Measurements from ENCODE around the gene EDEM1. TPM values are rescaled to one million over a fixed set of nuclear protein-coding genes. Genes with fewer than 3 reads are reported as not detected.
"Not testable (repeated sequence)": the region's sequence is repeated elsewhere in the genome, so short reads cannot be mapped to it uniquely, and the experiment has no call there.

EDEM1 gene
- total RNA-seq, 1 experiment from 2014 or later = 22.4 TPM

DNA sequence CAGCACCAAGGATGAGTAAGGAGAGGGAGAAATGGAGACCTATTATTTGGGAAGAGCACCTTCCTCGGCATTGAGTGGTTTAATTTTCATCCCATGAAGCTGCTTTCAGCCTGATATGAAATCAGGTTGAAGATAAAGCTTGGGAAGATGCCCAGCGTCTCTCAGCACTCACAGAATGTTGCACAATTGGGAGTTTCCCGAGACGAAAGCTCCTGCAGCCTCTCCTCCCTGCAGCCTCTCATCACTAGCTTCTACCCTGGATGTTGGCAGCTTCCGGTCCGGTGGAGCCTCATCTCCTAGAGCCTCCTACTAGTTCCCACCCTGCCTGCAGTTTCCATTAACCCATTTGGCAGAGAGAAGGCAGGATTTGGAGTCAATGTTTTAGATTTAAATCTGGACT is 40.3 kb downstream of the EDEM1 start:
- DNase-seq (ENCODE audit: extremely low read depth, low read depth) = no peak

DNA sequence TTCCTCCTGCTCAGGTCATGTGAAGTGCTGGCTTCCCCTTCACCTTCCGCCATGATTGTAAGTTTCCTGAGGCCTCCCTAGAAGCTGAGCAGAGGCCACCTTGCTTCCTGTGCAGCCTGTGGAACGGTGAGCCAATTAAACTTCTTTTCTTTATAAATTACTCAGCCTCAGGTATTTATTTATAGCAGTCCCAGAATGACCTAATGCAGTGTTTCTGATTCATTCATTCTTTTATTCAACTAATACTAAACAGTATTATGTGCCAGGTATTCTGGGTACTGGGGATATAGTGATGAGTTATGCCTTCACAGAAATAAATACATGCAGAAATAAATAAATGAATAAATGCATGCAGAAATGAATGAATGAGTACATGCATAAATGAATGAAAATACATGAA is 41.9 kb downstream of the EDEM1 start:
- no peak for DNase-seq (ENCODE audit: extremely low read depth, low read depth)

DNA sequence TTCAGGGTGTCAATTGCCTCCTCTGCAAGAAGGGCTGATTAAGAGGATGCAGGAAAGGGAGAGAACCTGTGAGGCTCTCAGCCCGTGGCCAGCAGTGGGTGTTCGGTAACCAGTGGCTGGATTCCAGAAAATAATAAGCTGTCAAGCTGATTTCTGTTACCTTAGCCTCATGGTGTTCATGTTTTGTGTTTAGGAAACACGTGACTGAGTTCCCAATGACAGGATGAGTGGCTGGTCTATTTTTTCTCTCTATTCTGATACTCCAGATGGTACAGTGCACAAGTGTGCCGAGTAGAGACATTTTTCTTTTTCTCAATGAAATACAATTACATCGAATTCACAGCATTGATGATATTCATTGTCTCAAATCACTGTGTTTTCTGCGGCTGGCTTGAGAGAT is 43.6 kb downstream of the EDEM1 start:
- no peak for DNase-seq (ENCODE audit: extremely low read depth, low read depth)

DNA sequence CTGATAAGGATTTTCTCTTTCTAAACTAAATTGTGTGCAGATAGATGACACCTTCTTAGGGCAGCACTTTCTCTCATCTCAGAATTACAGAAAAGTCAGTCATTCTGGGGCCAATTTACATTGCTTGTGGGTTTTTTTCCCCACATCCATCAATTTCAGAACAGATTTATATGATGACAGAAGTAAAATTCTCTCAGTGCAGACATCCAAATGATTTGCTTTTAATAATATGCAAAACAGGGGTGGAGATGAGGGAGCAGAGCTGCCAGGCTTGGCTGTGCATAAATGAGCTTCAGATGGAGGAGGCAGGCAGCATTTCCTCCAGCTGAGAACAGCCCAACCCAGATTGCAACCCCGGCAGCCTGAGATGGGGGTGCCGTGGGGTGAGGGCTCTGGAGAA is 44.0 kb downstream of the EDEM1 start:
- DNase-seq (ENCODE audit: extremely low read depth, low read depth) = no peak

DNA sequence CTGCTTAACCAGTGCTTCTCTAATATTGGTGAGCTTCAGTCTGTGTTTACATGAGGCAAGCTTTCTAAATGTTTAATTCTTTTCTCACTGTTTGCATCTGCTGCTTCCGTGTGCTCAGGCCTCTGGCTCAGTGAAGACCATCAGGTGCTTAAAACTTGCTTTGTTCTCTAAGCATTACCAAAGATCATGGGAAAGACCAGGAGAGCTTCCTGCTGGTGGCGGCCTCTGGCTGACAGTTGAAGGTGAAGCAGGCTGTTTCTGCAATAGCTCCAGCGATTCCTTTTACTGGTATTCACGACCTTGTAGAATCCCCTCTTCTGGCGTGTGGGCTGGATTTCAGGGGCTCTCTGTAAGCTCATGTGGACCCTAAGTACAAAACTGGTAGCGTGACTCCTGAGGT is 45.1 kb downstream of the EDEM1 start:
- no peak for DNase-seq (ENCODE audit: extremely low read depth, low read depth)

DNA sequence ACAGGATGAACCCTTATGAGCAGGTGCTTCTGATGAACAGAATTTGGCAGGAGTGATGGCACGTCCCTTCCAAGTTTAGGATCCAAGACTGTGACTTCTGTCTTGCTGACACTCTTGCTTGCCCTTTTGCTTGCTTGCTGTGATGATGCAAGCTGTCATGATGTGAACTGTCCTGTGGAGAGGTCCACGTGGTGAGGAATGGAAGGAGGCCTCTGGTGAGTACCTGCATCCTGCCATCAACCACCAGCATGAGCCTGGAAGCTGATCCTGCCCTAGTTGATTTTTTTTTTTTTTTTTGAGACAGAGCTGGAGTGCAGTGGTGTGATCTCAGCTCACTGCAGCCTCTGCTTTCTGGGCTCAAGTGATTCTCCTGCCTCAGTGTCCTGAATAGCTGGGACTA is 45.5 kb downstream of the EDEM1 start:
- DNase-seq (ENCODE audit: extremely low read depth, low read depth) = no peak

DNA sequence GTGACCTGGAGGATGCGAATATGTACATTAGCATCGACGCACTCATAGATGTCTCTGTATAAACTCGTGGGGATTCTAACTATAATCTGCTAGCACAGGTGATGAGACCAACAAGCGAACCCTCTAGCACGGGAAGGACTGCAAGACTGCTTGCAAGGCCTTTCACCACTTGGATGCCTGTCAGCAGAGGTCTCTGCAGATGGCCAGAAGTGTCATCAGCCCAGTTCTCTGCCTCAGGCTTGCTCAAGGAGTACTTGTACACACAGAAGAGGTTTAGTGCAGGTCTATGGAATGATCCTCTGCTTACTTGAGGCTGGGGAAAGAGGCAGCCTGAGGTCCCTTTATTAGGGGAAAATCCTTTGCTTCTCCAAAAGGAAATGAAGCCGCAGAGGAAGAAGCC is 48.1 kb downstream of the EDEM1 start:
- DNase-seq (ENCODE audit: extremely low read depth, low read depth) = no peak

DNA sequence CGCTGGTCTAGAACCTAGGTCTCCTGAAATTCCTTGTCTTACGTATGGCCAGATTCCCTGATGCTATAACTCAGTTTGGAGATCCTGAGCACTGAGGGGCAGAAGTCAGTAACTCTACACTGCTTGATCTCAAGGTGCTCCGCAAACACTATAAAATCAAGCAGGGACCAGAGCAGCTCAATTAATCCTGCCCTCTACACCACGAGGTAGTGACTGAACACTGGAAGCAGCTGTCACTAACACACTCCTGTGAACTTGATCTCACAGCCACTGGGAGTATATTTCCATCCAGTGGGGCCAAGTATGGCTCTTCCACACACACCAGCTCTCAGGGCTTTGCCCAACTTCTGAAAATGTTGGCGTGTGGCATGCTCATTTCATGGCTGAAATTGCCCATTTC is 51.0 kb downstream of the EDEM1 start:
- DNase-seq (ENCODE audit: extremely low read depth, low read depth) = no peak

DNA sequence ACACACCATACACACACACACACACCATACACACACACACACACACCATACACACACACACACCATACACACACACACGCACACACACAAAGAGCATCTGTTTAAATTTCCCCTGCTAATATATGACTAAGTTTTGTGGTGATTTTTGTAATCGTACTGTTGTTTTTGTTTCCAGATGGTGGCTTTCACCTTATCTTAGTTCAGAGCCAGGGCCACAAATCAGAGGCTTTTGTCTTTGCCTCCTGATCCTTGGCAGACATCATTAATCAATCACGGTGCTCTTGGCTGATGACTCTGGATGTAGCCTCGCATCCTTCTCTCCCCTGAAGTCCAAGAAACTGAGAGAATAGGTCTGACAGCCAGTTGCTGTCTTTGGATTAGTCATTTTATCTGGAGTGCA is 52.1 kb downstream of the EDEM1 start:
- no peak for DNase-seq (ENCODE audit: extremely low read depth, low read depth)

DNA sequence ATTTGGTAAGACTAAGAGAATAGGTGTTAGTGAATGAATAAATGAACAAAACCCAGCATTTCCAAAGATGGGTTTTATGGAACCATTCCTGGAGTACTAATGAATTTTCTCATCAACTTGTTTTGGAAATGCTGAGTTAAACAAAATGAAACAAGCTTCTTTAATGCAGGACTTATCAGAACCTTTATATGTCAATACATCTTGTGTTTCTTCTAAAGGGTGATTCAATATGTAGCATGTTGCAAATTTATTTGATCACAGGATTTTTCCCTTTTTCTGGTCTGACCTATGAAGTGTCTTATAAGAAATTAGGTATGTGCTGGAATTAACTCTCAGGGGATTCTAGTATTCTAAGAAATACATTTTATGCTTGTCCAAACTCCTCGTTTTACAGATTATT is 53.2 kb downstream of the EDEM1 start:
- no peak for DNase-seq (ENCODE audit: extremely low read depth, low read depth)

DNA sequence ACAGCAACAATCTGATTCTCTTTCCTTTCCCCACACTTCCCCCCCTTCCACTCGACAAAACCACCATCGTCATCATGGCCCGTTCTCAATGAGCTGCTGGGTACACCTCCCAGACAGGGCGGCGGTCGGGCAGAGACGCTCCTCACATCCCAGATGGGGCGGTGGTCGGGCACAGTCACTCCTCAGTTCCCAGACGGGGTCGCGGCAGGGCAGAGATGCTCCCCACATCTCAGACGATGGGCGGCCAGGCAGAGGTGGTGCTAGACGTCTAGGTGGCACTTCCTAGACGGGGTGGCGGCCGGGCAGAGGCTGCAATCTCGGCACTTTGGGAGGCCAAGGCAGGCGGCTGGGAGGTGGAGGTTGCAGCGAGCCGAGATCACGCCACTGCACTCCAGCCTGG is 55.3 kb downstream of the EDEM1 start:
- not testable (repeated sequence) for DNase-seq (ENCODE audit: extremely low read depth, low read depth)

DNA sequence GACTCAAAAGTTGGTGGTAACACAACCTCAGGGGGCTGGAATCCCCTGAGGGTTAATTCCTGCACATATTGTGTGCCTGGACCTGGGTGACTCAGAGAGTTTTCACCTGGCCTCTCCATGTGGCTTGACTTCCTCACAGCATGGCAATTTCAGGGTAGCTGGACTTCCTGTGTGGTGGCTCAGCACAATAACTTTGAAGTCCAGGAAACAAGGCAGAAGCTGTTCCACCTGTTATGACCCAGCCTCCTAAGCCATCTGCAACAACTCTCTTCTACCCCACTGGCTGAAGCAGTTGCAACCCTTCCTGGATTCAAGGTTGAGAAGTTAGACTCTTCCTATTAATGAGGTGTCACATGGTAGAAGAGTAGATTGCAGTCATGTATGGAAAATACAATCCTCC is 58.4 kb downstream of the EDEM1 start:
- DNase-seq (ENCODE audit: extremely low read depth, low read depth) = no peak

DNA sequence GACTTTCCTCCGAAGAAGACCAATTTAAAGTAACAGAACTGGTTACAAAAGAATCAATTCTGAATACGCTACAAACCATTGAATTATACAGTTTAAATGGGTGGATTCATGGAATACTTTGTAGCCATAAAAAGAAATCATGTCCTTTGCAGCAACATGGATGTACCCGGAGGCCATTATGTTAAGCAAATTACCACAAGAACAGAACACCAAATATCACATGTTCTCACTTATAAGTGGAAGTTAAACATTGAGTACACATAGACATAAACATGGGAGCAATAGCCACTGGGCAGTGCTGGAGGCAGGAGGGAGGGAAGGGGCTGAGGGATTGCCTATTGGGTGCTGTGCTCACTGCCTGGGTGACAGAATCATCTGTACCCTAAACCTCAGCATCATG is 61.3 kb downstream of the EDEM1 start:
- DNase-seq (ENCODE audit: extremely low read depth, low read depth) = no peak

DNA sequence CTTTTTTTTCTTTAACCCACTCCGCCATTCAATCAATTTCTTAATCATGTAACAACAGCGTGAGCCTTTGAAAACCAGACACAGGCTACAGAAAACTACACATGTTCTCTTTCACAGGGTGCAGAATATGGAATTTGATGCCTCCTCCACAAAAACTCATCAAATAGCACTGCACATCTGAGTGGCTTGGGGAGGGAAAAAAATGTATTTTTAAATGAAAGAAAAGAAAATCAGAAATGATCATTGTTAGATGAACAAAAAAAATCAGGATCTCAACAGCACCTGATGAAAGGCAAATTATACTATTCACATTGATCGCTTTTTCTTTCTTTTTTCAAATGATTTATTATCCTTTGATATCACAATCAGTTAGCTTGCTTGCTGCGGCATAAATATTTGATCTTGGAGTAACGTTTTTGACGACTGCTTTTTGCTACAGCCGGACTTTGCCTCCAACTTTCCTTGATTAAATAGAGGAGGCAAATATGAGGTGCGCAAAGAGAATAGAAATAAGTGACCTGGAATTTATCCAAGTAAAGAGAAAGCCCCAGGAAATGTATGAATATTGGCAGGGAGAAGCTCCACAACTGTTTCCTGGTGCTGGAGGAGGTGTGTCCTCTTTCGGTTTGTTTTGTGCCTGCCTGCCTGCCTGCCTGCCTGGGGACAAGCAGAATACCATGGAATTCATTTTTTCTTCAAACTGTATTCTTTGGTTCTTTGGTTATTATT is 63.1 kb downstream of the EDEM1 start:
- DNase-seq (ENCODE audit: extremely low read depth, low read depth) = no peak

DNA sequence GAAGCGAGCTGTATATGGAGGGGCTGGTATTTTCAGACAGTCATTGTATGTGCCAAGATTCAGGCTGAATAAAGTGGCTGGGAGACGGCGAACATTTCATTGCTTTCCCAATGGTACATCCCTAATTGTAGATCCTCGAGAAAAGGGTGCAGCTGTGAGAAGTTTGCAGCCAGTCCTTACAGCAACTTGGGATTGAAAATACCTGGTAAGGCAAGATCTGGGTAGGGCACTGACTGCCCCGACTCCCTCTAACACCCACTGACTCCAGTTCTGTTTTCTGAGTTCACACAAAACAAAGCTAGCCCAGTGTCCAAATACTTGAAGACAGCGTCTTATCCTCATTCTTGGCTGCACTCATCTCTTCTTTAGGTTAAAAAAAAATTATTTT is 63.7 kb downstream of the EDEM1 start:
- DNase-seq (ENCODE audit: extremely low read depth, low read depth) = no peak

DNA sequence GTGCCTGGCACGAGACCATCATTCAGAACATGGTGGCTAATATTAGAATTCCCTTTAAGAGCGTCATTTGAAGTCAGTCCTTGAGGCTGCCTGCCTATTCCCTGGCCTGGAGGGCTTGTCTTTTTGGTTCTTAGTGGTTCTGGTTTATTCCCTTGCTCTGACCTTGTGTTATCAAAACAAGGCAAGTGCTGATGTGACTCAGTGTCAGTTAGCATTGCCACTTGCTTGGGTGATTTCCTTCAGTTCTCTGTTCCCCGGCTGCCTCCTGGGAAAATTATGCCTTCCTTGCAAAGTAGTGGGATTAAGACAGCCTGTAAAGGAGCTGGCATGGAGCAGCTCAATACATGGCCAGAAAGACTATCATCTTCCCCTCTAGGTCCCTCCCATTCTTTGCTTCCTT is 64.6 kb downstream of the EDEM1 start:
- no peak for DNase-seq (ENCODE audit: extremely low read depth, low read depth)

DNA sequence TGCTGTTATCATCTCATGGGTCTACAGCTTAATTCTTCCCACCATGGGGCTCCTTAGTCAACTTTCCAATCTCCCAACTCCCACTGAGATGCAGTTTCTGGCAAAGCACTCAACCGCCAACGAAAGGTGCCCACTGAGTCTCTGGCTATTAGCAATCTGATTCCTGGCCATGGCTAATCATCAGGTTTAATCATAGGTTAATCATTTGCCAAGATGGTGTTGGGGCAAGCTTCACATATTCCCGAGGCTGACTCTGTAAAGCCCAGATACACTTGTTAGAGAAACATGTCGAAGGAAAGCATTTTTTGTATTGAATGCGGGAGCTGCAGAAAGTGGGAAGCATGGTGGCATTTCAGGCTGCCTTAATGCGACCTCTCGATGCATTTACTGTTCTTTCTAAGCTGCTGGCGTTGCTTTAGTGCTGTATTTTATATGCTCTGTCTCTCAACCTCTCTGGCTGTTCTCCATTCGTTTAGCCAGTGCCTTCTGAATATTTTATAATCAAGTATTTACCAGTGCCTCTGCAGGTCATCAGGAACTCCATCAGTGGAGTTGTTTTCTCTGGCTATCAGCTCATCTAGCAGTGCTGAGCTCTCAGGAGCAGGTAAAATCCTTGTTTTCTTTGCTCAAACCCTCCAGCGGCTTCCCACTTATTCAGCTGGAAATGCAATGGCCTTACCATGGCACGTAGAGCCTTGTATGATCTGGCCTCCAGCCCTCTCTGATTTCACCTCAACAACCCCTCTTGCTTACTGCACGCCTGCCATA is 67.0 kb downstream of the EDEM1 start:
- DNase-seq (ENCODE audit: extremely low read depth, low read depth) = no peak

DNA sequence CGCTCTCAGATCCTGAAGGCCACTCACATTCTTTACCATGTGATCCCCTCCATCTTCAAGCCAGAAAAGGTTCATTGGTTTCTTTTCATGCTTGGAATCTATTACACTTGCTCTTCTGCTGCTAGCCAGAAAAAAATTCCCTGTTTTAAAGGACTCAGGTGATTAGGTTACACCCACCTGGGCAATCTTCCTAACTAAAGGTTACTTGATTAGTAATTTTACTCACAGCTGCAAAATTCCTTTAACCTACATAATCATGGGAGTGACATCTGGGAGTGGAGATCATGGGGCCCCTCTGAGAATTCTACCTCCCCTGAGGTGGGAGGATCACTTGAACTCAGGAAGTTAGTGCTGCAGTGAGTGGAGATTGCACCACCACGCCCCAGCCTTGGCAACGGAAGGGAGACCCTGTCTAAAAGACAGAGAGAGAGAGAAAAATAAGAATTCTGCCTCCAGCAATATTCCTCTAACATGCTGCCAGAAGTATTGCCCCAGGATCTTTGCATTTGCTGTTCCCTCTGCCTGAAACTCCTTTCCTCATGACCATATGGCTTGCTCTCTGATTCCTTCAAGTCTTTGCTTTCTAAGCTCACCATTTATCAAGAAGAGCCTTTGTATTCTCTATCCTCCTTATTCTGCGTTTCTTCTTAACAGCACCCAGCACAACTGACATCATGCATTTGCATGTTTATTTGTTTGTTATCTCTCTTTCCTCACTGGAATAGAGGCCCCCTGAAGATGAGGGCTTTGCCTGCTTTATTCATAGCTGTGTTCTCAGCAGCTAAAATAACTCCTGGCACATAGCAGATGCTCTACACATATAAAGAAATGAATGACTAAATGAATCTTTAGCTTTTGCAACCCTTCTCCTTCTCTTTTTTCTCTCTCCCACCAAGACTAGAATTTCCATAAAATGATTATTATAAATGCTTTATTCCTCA is 68.2 kb downstream of the EDEM1 start:
- no peak for DNase-seq (ENCODE audit: extremely low read depth, low read depth)

DNA sequence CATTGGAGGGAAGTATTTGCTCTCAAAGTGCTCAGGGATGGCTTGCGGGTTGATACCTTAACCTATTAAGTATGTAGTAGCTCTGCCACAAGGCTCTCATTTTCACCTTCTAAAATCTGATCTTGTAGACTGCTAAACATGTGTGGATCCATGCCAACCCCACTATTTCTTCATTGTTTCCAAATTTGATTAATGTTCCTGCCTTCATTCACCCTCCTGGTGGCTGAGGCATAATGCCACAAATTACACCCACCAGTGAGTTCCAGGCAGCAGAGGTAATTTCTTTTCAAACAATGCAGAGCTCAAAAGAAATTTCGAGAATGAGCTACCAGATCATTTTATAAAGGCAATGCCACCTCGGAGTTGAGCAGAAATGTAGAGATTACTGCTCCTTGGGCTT is 71.0 kb downstream of the EDEM1 start:
- DNase-seq (ENCODE audit: extremely low read depth, low read depth) = no peak

DNA sequence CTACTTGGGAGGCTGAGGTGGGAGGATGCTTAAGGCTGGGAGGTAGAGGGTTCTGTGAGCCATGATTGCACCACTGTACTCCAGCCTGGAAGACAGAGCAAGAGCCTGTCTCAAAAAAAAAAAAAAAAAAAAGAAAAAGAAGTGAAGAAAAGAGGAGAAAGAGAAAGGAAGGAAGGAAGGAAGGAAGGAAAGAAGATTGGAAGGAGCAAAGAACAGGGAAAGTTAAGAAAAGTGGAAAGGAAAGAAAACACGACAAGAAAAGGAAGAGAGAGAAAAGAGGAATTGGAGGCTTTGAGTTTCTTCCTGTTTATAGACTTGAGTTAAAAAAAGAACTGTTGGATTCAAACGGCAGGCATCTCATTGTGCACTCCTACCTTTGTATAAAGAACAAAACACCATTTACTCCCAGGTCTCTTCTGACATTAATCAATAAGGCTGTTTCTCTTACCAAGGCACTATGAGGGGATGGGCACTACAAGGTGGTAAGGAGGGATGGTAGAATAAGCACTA is 73.5 kb downstream of the EDEM1 start:
- DNase-seq (ENCODE audit: extremely low read depth, low read depth) = no peak

DNA sequence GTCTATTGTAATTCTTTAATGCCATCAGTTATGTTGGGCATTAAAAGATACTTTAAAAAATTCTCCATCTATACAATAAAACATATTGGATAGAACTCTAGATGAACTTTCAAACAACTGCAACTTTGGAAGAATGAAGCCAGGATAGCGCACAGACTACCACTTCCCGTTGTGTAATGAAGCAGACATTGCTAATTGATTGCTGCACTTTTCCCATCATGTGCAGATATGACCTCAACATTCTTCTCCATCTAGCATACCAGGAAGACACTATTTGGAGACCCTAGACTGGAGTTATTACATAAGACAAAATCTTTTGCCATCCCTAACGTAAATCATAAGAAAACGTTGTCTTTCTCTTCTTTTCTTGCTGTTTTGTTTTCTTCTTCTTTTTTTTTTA is 75.0 kb downstream of the EDEM1 start:
- no peak for DNase-seq (ENCODE audit: extremely low read depth, low read depth)

Measured in NCI-H460 (cell line).